K562 (cell line): ENCODE data around the gene SLC29A3. TPM values are rescaled to one million over a fixed set of nuclear protein-coding genes. Genes with fewer than 3 reads are reported as not detected.

Experiments
- ATAC-seq: fragments of 200-7000 bp; cut with Tn5 transposase; 3 replicates; pipeline ENCODE4 v1.9.1; 2020; ENCODE audit warnings: moderate library complexity
- BruUV-seq: library from RNA; stranded (reverse); fragments of 400-500 nt; replicated peaks from 2 replicates; lab custom pipeline; 2021; lab: Mats Ljungman, UMichigan
- CTCF ChIA-PET: fragments of 300-600 bp; formaldehyde crosslinking; extraction: SDS; loops from one replicate; lab custom pipeline; 2021; ENCODE audit warnings: low intra/inter-chr PET ratio; lab: Yijun Ruan, JAX
- POLR2A ChIA-PET: fragments of 300-600, 350-650 bp; sonication (Branson Sonifier 250); formaldehyde crosslinking; extraction: SDS; loops from one replicate; lab custom pipeline; 2021; ENCODE audit warnings: antibody characterized with exemption, inconsistent platforms; lab: Yijun Ruan, JAX
- DNase-seq, 4 experiments: peaks; one replicate each; pipeline versions ENCODE4 v3.0.0 to v3.0.0-alpha.2; 2011 to 2018; ENCODE audit warnings: low spot score in 3 of 4, mixed read lengths in 3 of 4; ENCODE audit errors: extremely low read depth in 1 of 4
- FAIRE-seq: peaks from 2 replicates; lab custom pipeline; 2011; peaks lifted over from hg19 to GRCh38; lab: Jason Lieb, UNC
- H2AFZ ChIP-seq: 2 replicates; pipeline ENCODE4 v1.6.0; 2011; ENCODE audit warnings: low read depth, low read length, control low read depth, inconsistent platforms
- H3K27ac ChIP-seq: fragments of 200-600 bp; 3 replicates; pipeline ENCODE4 v1.8.0; 2011; ENCODE audit warnings: low read depth, mild to moderate bottlenecking, control low read depth, inconsistent platforms, low read length, moderate library complexity, mixed read lengths; ENCODE audit errors: extremely low read depth
- H3K27me3 ChIP-seq, 2 experiments: fragments of 300-600 bp in 1 of 2; 2 replicates in 1 of 2; 3 replicates in 1 of 2; pipeline versions ENCODE4 v1.6.0 to v1.8.0; 2011; ENCODE audit warnings: inconsistent platforms in 2 of 2, low read length in 2 of 2, mild to moderate bottlenecking in 1 of 2, mixed read lengths in 1 of 2, moderate library complexity in 1 of 2; ENCODE audit not compliant: control insufficient read depth in 2 of 2, insufficient read depth in 2 of 2
- H3K36me3 ChIP-seq: fragments of 300-600 bp; 3 replicates; pipeline ENCODE4 v1.8.0; 2011; ENCODE audit warnings: mild to moderate bottlenecking, low read length, inconsistent platforms; ENCODE audit not compliant: control insufficient read depth, insufficient read depth
- H3K4me1 ChIP-seq, 2 experiments: fragments of 200-600 bp in 1 of 2; replicated peaks in 1 of 2; 2 replicates in 1 of 2; 3 replicates in 1 of 2; pipeline versions ENCODE4 v1.5.1 to v1.8.0; 2011; ENCODE audit warnings: inconsistent platforms in 2 of 2, low read length in 2 of 2, mild to moderate bottlenecking in 1 of 2, mixed read lengths in 1 of 2, moderate library complexity in 1 of 2; ENCODE audit not compliant: control insufficient read depth in 2 of 2, insufficient read depth in 2 of 2
- H3K4me2 ChIP-seq: 2 replicates; pipeline ENCODE4 v1.6.1; 2011; ENCODE audit warnings: low read length, control low read depth, inconsistent platforms, mixed read lengths; ENCODE audit not compliant: insufficient read depth
- H3K4me3 ChIP-seq: fragments of 200-600 bp; sonication (generic), shearing (Covaris generic); 2 replicates; pipeline ENCODE4 v1.5.1; 2016; ENCODE audit warnings: control low read depth, inconsistent platforms
- H3K79me2 ChIP-seq: fragments of 200-600 bp; 3 replicates; pipeline ENCODE4 v1.8.0; 2011; ENCODE audit warnings: low read length, inconsistent platforms; ENCODE audit not compliant: control insufficient read depth, insufficient read depth
- H3K9ac ChIP-seq, 2 experiments: 2 replicates each; pipeline versions ENCODE4 v1.6.0 to v1.6.1; 2011; ENCODE audit warnings: low read depth in 2 of 2, low read length in 2 of 2, control low read depth in 1 of 2, inconsistent platforms in 1 of 2, mild to moderate bottlenecking in 1 of 2, mixed read lengths in 1 of 2; ENCODE audit not compliant: insufficient read depth in 1 of 2
- H3K9me1 ChIP-seq: one replicate; pipeline ENCODE4 v1.6.0; 2011; ENCODE audit warnings: inconsistent platforms, mild to moderate bottlenecking, low read length, moderate library complexity; ENCODE audit not compliant: control insufficient read depth, insufficient read depth
- H3K9me3 ChIP-seq: replicated peaks from 2 replicates; pipeline ENCODE4 v1.5.1; 2011; ENCODE audit warnings: low read depth, low read length, inconsistent platforms; ENCODE audit not compliant: control insufficient read depth, insufficient read depth
- H4K20me1 ChIP-seq: replicated peaks from 2 replicates; pipeline ENCODE4 v1.6.1; 2011; ENCODE audit warnings: low read length, inconsistent platforms, mixed read lengths; ENCODE audit not compliant: control insufficient read depth, insufficient read depth
- BRCA1 ChIP-seq, 2 experiments: fragments of 450-650 bp in 1 of 2; sonication (generic) in 1 of 2; formaldehyde crosslinking in 1 of 2; IDR thresholded peaks; 2 replicates each; pipeline versions ENCODE4 v1.5.0 to v1.6.1; 2017 to 2020; ENCODE audit warnings: mild to moderate bottlenecking in 1 of 2, missing genetic modification reagents in 1 of 2
- CC2D1A ChIP-seq: fragments of 450-650 bp; IDR thresholded peaks from 2 replicates; pipeline ENCODE4 v1.6.1; 2017; ENCODE audit warnings: mild to moderate bottlenecking
- POLR2B ChIP-seq: fragments of 450-650 bp; IDR thresholded peaks from 2 replicates; pipeline ENCODE4 v1.6.1; 2018; ENCODE audit warnings: low read depth; ENCODE audit not compliant: partially characterized antibody
- POU5F1 ChIP-seq: fragments of 150-350 bp; IDR thresholded peaks from 2 replicates; pipeline ENCODE4 v1.6.1; 2014; ENCODE audit warnings: borderline replicate concordance, low read length, low read depth, mild to moderate bottlenecking; ENCODE audit not compliant: partially characterized antibody
- PREB ChIP-seq: sonication (generic); formaldehyde crosslinking; IDR thresholded peaks from 2 replicates; pipeline ENCODE4 v1.8.1; 2023; ENCODE audit warnings: mild to moderate bottlenecking, missing genetic modification reagents
- RREB1 ChIP-seq: fragments of 250-450 bp; sonication (Bioruptor Pico); IDR thresholded peaks from 2 replicates; pipeline ENCODE4 v1.4.0; 2020
- TEAD4 ChIP-seq, 2 experiments: sonication (generic) in 1 of 2; formaldehyde crosslinking in 1 of 2; IDR thresholded peaks; 2 replicates each; pipeline versions ENCODE4 v1.6.1 to v1.8.0; 2012 to 2022; ENCODE audit warnings: borderline replicate concordance in 1 of 2, inconsistent platforms in 1 of 2, low read length in 1 of 2, mild to moderate bottlenecking in 1 of 2, missing genetic modification reagents in 1 of 2
- TGIF2 ChIP-seq: sonication (generic); formaldehyde crosslinking; IDR thresholded peaks from 2 replicates; pipeline ENCODE4 v1.8.1; 2022; ENCODE audit warnings: mild to moderate bottlenecking, missing genetic modification reagents, moderate library complexity
- ZNF165 ChIP-seq: fragments of 250-450 bp; sonication (Bioruptor Pico); IDR thresholded peaks from 2 replicates; pipeline ENCODE4 v1.4.0; 2020; ENCODE audit warnings: borderline replicate concordance
- ZNF707 ChIP-seq: fragments of 250-450 bp; sonication (Bioruptor Pico); conservative IDR thresholded peaks from 2 replicates; pipeline ENCODE4 v1.8.0; 2022; ENCODE audit warnings: inconsistent platforms, mild to moderate bottlenecking, moderate library complexity
- WGBS: fragments of 100-300 bp; shearing (Covaris generic); methylation state at CpG from one replicate; pipeline ENCODE4 v1.1.6; 2016; ENCODE audit warnings: low coverage, mixed read lengths; ENCODE audit not compliant: insufficient coverage; ENCODE audit errors: missing lambda C conversion rate; 5-methylcytosine and 5-hydroxymethylcytosine counted together
- in situ Hi-C: fragments of 300-500 bp; cut with MboI; formaldehyde crosslinking; loops from 4 replicates; pipeline ENCODE4 v1.15.0; 2018; ENCODE audit warnings: inconsistent platforms, mixed read lengths
- intact Hi-C: fragments of 100-400 bp; cut with micrococcal nuclease; formaldehyde crosslinking; loops from 2 replicates; pipeline ENCODE4 v1.14.2; 2022
- polyA plus RNA-seq, 8 experiments: library from polyadenylated mRNA; depleted of rRNA in 4 of 8; stranded (reverse) in 5 of 8; unstranded in 3 of 8; fragments of >200 nt; fragmentation: Nextera tagmentation in 2 of 8; fragmentation: Illumina TruSeq in 1 of 8; extraction: Ambion mirVana in 2 of 8; extraction: Trizol in 1 of 8; gene quantifications; 2 replicates each; pipeline versions ENCODE4 v1.2.1 to v1.2.3, GENCODE V29; 2011 to 2014; ENCODE audit warnings: inconsistent platforms in 1 of 8, missing spikeins in 1 of 8
- total RNA-seq, 7 experiments: library from RNA; depleted of rRNA in 6 of 7; stranded (reverse); fragments of >200 nt in 6 of 7; fragmentation: Illumina TruSeq in 2 of 7; extraction: Trizol in 2 of 7; gene quantifications; 2 replicates each; pipeline versions ENCODE4 v1.2.1 to v1.2.3, GENCODE V29; 2011 to 2021; ENCODE audit warnings: low replicate concordance in 1 of 7

Gene SLC29A3
- total and polyA plus RNA-seq, 9 of the 15 experiments (the other 6 are each of a cell fraction or from before 2014, with no cell fraction given), result 2.1 to 10.7 (median 4.6) TPM

- no peak overlapping the region for H3K4me3 ChIP-seq
- BruUV-seq, result no TSS peak
- FAIRE-seq (no peak), DNase-seq (no peak), ATAC-seq (no peak)
- peaks cover 21 to 26% of the 10 kb centered on the region in 2 experiments for H3K4me1 ChIP-seq
- in situ Hi-C loops, result no loop called here
- H3K9me3 ChIP-seq, result no peaks in the 10 kb centered on the region
- H3K9me1 ChIP-seq, result no peaks in the 10 kb centered on the region
- H3K79me2 ChIP-seq, result no peaks in the 10 kb centered on the region
- ChIA-PET CTCF (no interaction called here), POLR2A (no interaction called here)
- peaks cover 6% of the 10 kb centered on the region; the same call in 1 of the 3 replicates for H3K36me3 ChIP-seq
- no peak overlapping the region for H3K9ac ChIP-seq
- no peaks in the 10 kb centered on the region for H4K20me1 ChIP-seq
- intact Hi-C loops, result no loop called here
- no peaks in the 10 kb centered on the region for H3K27me3 ChIP-seq
- H3K27ac ChIP-seq, result no peak overlapping the region
- H2AFZ ChIP-seq, result no peak overlapping the region
- H3K4me2 ChIP-seq, result no peak overlapping the region
- 82% methylated on average over 12 of the region's 12 CpGs for WGBS
- TF ChIP-seq TGIF2 (CRISPR knock-in tag), result no peak
- no peak for TF ChIP-seq POLR2B
- no peak for TF ChIP-seq BRCA1 (IDR thresholded peaks at IDR 0.05)
- no peak for TF ChIP-seq BRCA1 (CRISPR knock-in tag; IDR thresholded peaks at IDR 0.05)
- no peak for TF ChIP-seq POU5F1
- no peak for TF ChIP-seq TEAD4 (IDR thresholded peaks at IDR 0.05; ENCODE audit: low read length)
- TF ChIP-seq TEAD4 (CRISPR knock-in tag; IDR thresholded peaks at IDR 0.05; ENCODE audit: borderline replicate concordance), result no peak
- TF ChIP-seq PREB (CRISPR knock-in tag), result no peak
- no peak for TF ChIP-seq CC2D1A
- TF ChIP-seq ZNF707 (CRISPR knock-in tag), result no peak
- no peak for TF ChIP-seq RREB1 (CRISPR knock-in tag)
- no peak for TF ChIP-seq ZNF165 (CRISPR knock-in tag)
Measured at GRCh38 chr10:71355886-71356285, 36.8 kb downstream of the SLC29A3 start.
